NCI-H446 (cell line): ENCODE results near the gene CAMK2D.

Experiments used
- DNase-seq, 2 experiments: peaks; one replicate each; lab custom pipeline; 2025; lab: John Stamatoyannopoulos, UW

CAMK2D gene

DNA sequence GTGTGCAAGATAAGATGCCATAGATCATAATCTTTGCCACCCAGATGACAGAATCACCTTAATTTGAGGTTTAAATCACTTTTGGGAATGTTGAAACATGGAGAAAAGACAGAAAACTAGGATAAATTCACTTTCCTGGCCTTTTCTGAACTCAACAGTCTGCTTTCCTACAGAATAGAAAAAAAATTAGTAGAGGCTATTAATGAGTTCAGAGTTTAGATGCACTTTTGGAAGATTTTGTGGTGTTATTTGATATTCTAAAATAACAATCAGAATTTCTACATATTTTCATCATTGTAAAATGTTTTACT is 195.9 kb downstream of the CAMK2D start:
- no peak for DNase-seq

DNA sequence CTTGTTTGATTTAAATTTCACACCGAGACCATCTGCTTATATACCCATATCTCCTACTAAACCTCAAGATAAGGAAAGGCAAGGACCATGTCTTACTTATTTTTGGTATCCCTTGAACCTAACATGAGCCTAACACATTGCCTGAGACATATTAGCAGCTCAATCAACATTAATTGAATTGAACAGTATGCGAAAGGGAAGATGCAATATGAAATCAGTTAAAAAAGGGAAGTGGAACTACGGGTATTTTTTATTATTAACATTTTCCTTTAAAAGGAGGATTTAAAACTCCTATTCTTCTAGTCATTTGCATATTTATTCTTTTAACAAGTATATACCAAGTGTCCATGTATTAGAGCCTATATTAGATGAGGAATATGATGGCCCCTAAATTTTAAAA is 197.0 kb downstream of the CAMK2D start:
- no peak for DNase-seq

DNA sequence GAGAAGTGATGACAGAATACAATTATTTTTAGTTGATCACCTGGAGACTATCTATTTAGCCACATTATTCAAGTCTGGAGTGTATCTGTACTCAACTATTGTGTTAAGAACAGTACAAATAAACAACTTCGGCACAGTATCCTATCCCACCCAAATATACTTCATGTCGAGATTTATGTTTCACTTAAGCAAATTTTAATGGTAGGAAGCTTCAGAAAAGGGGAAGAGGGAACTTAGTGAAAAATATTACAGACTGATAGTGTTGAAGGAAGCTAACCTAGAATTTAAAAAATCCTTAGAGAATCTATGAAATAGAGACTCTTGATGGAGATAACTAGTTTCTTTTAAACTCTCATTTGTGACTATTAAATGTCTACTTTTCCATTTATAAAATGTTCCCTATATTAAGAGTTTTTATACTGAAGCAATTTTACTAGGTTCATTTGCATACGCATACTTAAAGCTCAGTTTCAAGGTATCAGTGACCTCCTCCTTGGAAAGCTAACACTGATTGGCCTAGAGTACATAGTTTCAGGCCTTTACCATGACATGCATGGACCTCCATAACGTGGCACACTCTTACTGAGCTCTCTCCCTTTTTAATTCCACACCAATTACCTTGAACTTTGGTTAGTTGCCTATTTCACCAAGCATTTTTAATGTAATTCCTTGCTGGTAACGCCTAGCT is 197.7 kb downstream of the CAMK2D start:
- DNase-seq, result no peak

DNA sequence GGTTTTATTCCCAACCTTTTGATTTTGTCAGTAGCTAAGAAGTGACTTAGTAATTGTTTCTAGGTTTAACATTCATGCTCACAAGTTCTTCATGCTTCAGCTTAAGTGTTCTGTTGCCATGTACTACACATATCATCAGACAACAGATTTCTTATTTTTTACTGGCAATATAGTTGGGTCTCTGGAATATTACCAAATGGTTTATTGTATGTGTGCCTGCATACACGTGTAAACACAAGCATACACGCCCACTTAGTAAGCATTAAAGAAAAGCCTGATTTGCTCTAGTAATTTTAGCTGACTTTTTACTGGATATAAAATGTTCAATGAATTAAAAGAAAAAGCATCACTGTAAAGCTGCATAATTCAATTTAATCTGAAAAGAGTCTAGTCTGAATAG is 199.8 kb downstream of the CAMK2D start:
- no peak for DNase-seq

DNA sequence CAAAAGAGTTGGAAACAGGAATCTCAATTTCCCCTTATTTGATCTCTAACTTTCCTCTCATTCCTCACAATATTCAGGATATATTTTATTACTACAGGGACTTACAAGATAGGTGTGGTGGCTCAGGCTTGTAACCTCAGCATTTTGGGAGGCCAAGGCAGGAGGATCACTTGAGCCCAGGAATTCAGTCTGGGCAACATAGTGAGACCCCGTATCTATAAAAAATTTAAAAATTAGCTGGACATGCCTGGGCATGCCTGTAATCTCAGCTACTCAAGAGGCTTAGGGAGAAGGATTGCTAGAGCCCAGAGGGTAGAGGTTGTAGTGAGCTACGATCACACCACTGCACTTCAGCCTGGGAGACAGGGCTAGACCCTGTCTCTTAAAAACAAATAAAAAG is 200.4 kb downstream of the CAMK2D start:
- no peak for DNase-seq

DNA sequence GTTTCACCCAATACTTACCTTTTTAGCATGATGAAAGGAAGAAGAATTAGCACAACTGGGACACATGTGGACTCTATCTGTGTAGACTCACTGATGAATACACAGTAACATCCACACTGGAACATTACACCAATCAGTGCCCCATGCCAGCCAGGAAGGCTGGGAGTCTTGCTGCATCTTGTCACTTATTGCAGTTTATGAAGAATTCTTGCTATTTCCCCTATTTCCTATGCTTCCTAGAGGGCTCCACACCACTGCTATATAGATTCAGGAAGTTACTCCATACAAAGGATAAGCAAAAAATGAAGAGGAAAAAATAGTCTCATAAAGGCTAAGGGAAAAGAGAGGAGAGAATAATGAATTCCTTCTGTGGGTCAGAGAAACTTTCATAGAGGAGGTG is 201.0 kb downstream of the CAMK2D start:
- DNase-seq, result no peak

DNA sequence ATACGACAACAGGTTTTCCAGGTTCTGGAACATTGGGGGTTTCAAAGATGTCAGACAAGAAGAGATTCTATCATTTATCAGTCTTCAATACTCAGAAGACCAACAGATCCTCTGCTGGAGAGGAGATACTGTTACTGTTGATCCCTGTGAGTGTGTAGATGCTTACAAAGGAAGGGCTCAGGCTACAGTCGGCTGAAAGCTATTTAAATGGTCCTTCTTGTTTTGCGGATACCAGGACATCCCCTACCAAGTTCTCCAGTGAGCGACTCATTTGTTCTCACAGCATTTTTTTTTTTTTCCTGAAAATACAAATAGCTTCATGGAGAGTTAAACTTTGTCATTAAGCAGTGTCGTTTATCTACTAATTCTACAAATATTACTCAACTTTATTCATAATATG is 201.6 kb downstream of the CAMK2D start:
- no peak for DNase-seq

DNA sequence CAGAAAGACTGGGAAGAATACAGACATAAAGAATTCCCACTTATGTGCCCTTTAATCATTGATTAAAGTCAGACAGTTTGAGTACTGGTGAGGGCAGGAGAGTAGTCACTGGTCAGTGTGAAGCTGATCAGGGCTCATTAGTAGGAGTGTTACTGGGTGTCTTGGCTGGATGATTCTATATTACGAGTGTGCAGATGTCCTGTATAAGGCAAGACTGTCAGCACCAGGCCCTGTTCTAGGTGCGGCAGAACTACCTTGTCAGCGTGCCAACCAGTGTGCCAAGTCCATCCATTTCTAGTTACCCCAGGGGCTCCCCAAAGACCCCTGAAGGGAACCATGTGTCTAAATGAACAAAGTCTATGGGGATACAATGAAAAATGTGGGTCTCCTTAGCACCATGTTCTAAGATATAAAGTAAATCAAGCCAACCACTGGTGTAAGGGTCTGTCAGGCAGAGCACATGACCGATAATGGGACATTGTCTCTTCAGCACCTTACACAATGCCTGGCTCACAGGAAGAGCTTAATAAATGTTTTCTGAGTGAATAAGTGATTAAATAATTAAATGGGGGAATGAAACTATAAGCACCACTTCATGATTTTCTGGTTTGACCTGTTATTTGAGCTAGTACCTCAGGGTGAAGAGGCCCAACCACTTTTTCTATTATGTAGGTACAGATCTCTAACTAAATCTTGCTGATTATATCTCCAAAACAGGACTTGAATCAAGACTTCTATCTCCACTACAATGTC is 205.0 kb downstream of the CAMK2D start:
- no peak for DNase-seq

DNA sequence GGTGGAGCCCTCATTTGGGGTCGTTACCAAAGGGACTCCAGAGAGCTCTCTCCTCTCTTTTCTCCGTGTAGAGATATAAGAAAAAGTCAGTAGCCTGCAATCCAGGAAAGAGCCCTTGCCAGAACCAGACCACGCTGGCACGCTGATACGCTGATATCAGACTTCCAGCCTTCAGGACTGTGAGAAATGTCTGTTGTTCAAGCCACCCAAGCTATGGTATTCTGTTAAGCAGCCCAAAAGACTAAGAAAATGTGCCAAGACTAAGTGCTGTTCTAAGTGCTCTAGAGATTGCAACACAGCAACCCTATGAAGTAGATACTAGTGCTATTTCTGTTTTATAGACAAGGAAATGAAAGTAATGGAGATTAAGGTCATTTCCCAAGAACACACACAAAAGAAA is 205.7 kb downstream of the CAMK2D start:
- no peak for DNase-seq

DNA sequence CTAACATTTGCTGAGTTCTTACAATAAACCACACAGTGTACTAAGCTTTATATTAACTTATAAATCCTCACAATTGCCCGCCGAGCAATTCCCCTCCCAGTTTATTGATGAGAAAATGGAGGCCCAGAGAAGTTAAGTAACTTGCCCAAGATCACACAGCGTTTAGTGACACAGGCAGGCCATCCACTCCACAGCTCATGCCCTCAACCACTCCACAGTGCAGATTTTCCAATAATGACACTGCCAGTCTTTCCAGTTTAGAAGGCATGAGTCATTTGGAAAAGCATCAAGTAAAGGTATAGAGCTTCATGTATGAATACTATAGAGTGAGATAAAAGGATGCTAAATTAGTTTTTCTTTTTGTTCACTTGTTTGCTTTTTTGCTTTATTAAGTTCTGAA is 208.5 kb downstream of the CAMK2D start:
- DNase-seq, result no peak

DNA sequence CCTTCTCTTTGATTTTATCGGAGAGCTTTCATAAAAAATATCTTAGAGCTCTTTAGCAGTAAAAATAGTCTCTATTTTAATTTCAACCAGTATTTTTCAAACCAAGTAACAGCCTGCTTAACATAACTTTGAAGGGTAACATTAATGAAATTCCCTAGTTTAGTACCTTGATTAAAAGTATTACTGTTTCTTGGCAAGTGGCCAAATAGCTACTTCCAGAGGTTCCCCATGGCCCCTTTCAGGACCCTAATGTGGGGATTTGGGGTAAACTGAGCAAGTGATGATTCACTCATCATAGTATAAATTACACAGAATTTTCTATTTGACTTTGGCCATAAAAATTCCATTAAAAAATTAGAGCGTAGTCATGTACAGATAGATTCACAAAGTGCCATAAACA is 211.0 kb downstream of the CAMK2D start:
- no peak for DNase-seq

DNA sequence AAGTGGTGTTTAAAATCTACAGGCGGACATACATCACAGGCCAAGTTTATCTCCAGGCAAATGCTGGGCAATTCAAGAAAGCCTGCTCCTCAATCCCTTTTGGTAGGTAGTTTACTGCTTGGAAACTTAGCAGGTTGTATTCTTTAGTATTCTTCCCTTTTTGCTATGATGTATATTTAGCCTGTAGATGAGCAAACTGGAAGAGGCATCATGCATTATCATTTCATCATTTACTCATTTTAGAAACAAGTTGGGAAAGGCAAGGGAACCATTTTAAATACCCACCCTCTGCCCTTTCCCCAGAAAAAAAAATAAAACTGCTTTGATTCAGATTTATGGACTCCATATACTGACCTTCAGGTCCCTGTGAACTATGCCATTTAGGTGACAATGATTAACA is 213.2 kb downstream of the CAMK2D start:
- DNase-seq, result no peak

DNA sequence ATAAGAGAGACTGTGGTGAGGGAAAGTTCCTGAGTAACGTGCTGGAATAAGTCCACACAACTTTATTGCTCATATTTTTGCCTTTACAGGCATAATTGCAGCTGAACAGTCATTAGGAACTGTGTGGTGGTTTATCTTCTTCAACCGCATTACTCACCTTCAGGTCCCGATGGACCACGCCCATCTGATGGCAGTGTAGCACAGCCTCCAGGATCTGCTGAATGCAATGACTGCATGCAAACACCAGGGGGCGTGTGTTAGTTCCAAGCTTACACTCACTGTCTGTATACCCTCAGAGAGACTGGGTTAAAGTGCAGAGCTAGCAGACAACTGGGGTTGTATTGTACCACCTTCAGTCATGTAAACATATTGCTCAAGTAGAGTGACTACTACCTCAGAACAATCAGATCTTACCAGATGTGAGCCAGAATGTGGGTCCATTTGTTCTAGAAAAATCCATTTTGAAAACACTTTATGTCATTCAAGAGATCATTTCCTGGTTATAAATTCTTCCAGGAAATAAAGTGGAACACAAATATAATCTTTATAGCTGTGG is 214.0 kb downstream of the CAMK2D start:
- DNase-seq, result peak; percentile 38 to 88

DNA sequence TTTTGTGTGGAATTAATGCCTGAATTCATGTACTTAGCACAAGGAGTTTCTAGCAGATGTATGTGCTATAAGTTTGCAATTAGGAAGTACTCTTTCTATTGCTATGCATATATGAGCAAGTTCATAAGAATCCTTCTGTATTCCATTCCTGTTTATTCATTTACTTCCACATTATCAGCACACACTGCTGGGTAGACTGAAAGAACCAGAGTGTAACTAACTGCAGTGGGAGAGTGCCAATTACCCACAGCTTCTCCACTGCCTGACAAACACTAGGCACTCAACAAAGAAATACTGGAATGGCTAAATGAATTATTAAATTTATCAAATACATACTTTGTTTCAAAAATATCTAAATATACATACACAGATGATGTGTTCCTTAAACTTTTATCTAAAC is 219.6 kb downstream of the CAMK2D start:
- DNase-seq, result no peak

DNA sequence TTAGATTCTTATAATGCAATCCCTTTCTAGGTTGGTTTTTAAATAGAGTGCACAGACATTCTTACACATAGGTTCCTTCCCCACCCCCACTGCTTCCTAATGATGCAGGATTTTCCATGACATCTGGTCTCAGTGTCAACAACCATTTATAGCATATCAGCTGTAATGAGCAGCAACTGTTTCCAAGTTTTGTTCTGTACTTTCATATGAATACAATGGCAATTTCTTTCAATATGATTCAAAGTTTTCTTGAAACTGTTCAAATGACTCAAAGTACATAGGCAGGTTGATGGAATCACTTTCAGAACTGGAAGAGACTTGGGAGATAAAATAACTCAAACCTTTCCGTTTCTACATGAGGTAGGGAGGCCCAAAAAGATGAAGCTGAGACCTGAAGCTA is 220.7 kb downstream of the CAMK2D start:
- peak in 1 of 2 experiments; percentile 14 for DNase-seq

DNA sequence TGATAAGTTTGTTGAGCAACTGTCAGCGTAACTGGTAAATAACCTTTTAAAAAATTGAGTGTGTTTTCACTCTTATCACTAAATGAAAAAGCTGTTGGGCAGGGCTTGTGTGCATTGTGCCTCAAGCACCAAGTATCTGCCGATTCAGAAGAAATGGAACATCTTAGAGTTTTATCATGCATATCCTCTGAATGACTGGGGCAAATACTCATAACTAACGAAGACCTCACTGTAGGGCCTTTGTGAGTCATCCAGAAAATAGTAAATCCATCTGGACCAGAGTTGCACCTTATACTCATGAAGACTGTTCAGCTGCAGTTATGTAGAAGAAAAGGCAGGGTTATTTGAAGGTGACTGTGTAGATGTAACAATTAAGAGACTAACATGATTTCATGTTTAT is 222.1 kb downstream of the CAMK2D start:
- peak in 1 of 2 experiments; percentile 12 for DNase-seq

DNA sequence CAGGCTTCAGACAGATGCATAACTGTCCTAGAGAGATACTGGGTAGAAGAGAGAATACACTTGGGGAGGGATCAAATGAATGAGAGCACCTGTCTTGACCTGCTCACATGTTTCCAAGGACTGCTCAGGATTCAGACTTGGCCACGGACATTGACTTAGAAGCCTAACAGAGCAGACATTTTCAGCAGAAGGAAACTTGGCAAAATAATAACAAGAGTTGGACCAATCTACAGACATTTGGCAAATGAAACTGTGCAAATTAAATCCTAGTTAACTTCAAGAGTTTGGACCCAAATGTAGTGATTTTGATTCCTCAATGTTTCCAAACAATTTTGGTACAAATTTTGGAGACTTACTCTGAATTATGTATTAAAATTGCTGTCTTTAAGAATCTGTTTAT is 223.9 kb downstream of the CAMK2D start:
- DNase-seq, result peak; percentile 42 to 67

DNA sequence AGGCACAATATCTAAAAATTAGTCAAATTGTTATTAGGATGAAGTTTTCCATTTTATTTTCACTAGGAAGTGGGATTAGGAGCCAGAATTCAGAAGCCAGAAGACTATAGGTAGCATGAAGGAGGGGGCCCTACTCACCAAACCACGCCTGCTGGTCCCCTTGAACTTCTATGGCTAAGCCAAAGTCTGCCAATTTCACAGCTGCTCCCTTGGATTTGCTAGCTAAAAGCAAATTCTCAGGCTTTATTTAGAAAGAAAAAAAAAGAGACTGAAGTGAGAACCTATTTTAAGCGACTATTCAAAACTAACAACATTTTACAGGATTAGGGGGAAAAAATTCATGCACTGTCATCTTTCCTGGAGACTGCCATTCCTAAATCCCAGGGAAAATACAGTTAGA is 224.3 kb downstream of the CAMK2D start:
- DNase-seq, result peak in 1 of 2 experiments; percentile 13

DNA sequence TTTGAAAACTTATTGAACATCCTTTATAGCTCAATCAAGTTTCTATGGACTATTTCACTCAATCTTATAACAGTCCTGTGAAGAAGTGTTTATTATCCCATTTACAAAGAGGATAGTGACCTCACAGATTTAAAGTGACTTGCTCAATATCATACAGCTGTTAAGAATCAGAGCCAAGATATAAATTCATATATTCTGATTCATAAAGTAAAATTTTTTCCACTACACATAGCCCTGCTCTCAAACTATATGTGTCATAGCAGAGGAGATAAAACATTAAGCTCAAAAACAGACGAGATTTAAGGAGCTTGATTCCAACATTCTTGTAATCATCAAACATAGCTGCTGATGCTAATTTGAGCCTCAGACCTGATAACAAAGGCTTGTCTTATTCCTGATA is 226.8 kb downstream of the CAMK2D start:
- DNase-seq, result no peak

DNA sequence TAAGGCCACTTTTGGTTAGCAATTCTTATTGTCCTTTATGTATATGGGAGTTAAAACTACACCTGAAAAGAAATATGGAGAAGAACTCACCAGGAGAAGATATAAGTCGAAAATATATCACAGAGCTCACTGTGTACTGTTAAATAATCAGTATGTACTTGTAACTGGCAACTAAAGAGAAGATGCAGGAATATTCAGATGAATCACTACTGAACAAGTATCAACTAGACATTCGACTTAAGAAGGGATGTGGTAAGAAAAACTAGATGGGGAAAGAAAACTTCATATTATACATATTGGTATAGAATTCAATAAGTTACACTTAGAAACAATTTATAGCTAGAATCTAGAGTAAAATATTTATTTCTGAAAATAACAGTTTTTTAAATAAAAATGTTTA is 230.0 kb downstream of the CAMK2D start:
- no peak for DNase-seq

DNA sequence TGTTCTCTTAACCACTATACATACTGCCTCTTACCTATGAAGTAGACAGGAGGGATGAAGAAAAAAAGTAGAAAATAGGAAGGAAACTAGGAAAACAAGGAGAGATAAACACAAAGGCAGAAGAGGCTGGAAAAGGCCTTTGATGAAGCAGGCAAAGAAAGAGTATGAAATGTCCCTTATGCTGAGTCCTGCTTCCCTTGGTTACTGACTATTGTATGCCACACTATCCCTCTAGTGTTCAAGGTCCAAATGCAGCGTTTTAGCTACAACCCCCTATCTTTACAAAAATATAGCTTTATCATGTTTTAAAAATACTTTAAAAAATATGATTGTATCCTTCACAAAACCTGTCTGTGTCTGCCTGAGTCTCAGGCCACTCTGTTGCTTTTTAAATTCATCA is 233.1 kb downstream of the CAMK2D start:
- no peak for DNase-seq

DNA sequence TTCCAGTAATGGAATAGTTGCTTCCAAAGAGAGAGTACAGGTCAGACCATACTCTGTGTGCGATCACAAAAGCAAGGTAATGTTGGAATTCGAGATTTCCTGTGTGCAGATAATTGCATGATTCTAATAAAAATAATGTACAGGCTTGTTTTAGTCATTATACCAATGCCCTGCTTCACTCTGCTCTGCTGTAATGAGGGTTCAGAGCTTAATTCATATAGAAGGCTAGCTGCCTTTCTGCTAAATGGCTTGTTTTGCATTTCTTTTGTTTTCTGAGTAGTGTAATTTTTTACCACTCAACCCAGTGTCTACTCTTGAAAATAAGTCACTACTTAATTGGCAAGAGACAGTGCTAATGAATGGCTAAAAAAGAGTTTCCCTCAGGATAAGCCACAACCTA is 236.0 kb downstream of the CAMK2D start:
- DNase-seq, result no peak

DNA sequence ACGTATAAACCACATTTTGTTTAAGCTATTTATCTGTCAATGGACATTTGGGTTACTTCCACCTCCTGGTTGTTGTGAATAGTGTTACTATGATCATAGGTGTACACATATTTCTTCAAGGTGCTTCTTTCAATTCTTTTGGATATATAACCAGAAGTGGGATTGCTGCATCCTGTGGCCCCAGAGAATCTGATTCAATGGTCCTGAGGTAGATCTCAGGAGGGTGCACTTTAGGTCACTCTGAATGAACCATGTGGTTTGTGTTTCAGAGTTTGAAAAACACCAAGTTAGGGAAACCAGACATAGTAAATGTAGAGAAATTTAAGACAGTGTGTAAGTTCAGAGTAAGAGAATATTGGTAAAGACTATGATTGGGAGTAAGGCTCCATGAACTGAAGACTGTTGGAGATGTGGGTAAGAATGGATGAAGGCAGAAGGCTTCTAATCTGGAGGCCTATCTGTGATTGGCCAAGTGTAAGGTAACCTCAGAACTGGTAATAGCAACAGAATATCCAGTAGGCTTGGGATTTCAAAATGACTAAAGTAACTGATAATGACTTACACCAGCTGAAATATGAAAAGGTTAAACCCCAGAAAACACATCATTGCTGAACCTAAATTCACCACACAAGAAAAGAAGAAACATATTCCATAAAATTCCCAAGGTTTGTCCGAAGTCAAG is 236.9 kb downstream of the CAMK2D start:
- no peak for DNase-seq
